Loucy (cell line): Measurements from ENCODE around the gene GGT7.
"Not testable (repeated sequence)": the region's sequence is repeated elsewhere in the genome, so short reads cannot be mapped to it uniquely, and the experiment has no call there.

Experiments used
- H2AFZ ChIP-seq: fragments of 200-600 bp; sonication (generic); 2 replicates; pipeline ENCODE4 v1.6.0; 2016; ENCODE audit warnings: antibody characterized with exemption, mild to moderate bottlenecking, low read length, moderate library complexity
- H3F3A ChIP-seq: fragments of 200-600 bp; 2 replicates; pipeline ENCODE4 v1.6.0; 2016; ENCODE audit warnings: antibody characterized with exemption, low read depth, mild to moderate bottlenecking
- H3K27me3 ChIP-seq: fragments of 200-600 bp; sonication (generic); 2 replicates; pipeline ENCODE4 v1.6.1; 2014; ENCODE audit warnings: low read length, mild to moderate bottlenecking; ENCODE audit not compliant: insufficient read depth, poor library complexity, severe bottlenecking
- H3K36me3 ChIP-seq: fragments of 200-600 bp; sonication (generic); 2 replicates; pipeline ENCODE4 v1.6.1; 2016; ENCODE audit warnings: low read length; ENCODE audit not compliant: insufficient read depth
- H3K4me1 ChIP-seq: fragments of 200-600 bp; sonication (generic); 2 replicates; pipeline ENCODE4 v1.5.1; 2014; ENCODE audit warnings: low read length, mild to moderate bottlenecking; ENCODE audit not compliant: insufficient read depth, poor library complexity, severe bottlenecking
- H3K4me2 ChIP-seq: fragments of 200-600 bp; sonication (generic); 2 replicates; pipeline ENCODE4 v1.6.0; 2014; ENCODE audit warnings: antibody characterized with exemption, low read length, low read depth, mild to moderate bottlenecking; ENCODE audit not compliant: poor library complexity, severe bottlenecking
- H3K4me3 ChIP-seq: fragments of 200-600 bp; sonication (generic); 2 replicates; pipeline ENCODE4 v1.5.1; 2014; ENCODE audit warnings: low read length, mild to moderate bottlenecking, mixed read lengths; ENCODE audit not compliant: poor library complexity, severe bottlenecking
- H3K79me2 ChIP-seq: fragments of 200-600 bp; sonication (generic); 2 replicates; pipeline ENCODE4 v1.6.1; 2014; ENCODE audit warnings: low read length; ENCODE audit not compliant: insufficient read depth
- H3K9ac ChIP-seq: fragments of 200-600 bp; sonication (generic); 2 replicates; pipeline ENCODE4 v1.6.0; 2014; ENCODE audit warnings: mild to moderate bottlenecking, low read depth, low read length, moderate library complexity; ENCODE audit not compliant: poor library complexity, severe bottlenecking
- H3K9me2 ChIP-seq: fragments of 200-600 bp; sonication (generic); replicated peaks from 2 replicates; pipeline ENCODE4 v1.6.1; 2016; ENCODE audit warnings: low read depth, low read length, mixed read lengths
- H3K9me3 ChIP-seq: fragments of 200-600 bp; sonication (generic); 2 replicates; pipeline ENCODE4 v1.6.1; 2014; ENCODE audit warnings: mild to moderate bottlenecking, antibody characterized with exemption, low read length, low read depth; ENCODE audit not compliant: insufficient read depth
- H4K20me1 ChIP-seq: fragments of 200-600 bp; sonication (generic); 2 replicates; pipeline ENCODE4 v1.6.0; 2014; ENCODE audit warnings: antibody characterized with exemption, low read length, mild to moderate bottlenecking; ENCODE audit not compliant: insufficient read depth, poor library complexity, severe bottlenecking
- CTCF ChIP-seq: fragments of 200-600 bp; sonication (generic); conservative IDR thresholded peaks from 2 replicates; pipeline ENCODE4 v1.5.1; 2014; ENCODE audit warnings: mild to moderate bottlenecking, antibody characterized with exemption, low read length
- EZH2phosphoT487 ChIP-seq: fragments of 200-600 bp; IDR thresholded peaks from 2 replicates; pipeline ENCODE4 v1.6.1; 2018; ENCODE audit warnings: antibody characterized with exemption, mild to moderate bottlenecking, moderate library complexity, borderline replicate concordance

GGT7 gene

GRCh38 chr20:34817072-34817471, 55.6 kb downstream of the GGT7 start:
- peaks cover 37% of the 10 kb centered on the region for H4K20me1 ChIP-seq

DNA sequence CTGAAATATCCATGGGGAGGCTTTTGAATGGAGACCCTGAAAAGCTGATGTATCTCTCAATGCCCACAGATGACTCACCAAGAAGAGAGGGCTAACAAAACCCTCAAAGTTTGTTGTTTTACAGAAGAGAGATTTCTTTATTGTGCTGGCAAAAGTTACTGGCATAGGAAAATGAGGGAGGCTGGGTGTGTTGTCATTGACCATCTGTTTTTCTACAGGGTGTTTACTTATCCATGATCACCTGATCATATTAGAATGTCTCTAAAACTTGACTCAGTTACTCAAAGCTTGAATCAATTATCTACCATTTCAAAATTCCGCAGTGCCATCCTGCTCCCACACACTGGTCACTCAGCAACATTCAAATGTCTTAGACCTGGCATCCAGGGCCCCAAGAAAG, 57.0 kb downstream of the GGT7 start:
- Histone ChIP-seq H3K27me3 (no peaks in the 10 kb centered on the region), H3K9ac (no peak overlapping the region), H3K4me3 (no peak overlapping the region), H3K36me3 (no peaks in the 10 kb centered on the region), H3K79me2 (peaks cover 74% of the 10 kb centered on the region; the same call in 1 of the 2 replicates), H2AFZ (no peak overlapping the region), H3K4me2 (no peak overlapping the region), H4K20me1 (peaks cover 41% of the 10 kb centered on the region), H3K9me3 (no peaks in the 10 kb centered on the region), H3K9me2 (no peaks in the 10 kb centered on the region), H3K4me1 (peaks cover 5% of the 10 kb centered on the region), H3F3A (no peaks in the 10 kb centered on the region)
- TF ChIP-seq CTCF (no peak), EZH2phosphoT487 (no peak)

More at GRCh38 chr20:34817072-34817471, 55.6 kb downstream of the GGT7 start:
- Histone ChIP-seq H3K79me2 (peaks cover 74% of the 10 kb centered on the region), H3K27me3 (no peaks in the 10 kb centered on the region), H3K9me3 (no peaks in the 10 kb centered on the region), H3K4me1 (peaks cover 14% of the 10 kb centered on the region), H3K9me2 (no peaks in the 10 kb centered on the region), H3K4me2 (no peak overlapping the region), H3K4me3 (no peak overlapping the region), H3K36me3 (no peaks in the 10 kb centered on the region), H3F3A (no peaks in the 10 kb centered on the region), H3K9ac (no peak overlapping the region), H2AFZ (no peak overlapping the region)
- TF ChIP-seq CTCF: no peak
- TF ChIP-seq EZH2phosphoT487: no peak

DNA sequence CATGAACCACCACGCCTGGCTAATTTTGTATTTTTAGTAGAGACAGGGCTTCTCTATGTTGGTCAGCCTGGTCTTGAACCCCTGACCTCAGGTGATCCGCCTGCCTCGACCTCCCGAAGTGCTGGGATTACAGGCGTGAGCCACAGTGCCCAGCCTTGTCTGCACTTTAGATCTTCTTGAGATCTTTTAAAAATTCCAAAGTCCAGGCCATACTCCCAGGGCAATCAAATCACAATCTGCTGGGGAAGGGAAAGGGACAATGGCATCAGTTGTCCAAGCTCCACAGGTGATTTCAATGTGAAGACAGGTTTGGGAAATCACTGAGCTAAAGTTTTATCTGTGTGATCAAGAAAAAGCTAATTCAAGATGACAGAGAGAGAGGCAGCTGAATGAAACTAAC, 64.1 kb downstream of the GGT7 start:
- H3K27me3 ChIP-seq: no peaks in the 10 kb centered on the region
- no peaks in the 10 kb centered on the region for H3F3A ChIP-seq
- H3K4me3 ChIP-seq: no peak overlapping the region
- no peaks in the 10 kb centered on the region for H3K36me3 ChIP-seq
- no peaks in the 10 kb centered on the region for H3K9me3 ChIP-seq
- H4K20me1 ChIP-seq: peaks cover 13% of the 10 kb centered on the region
- TF ChIP-seq EZH2phosphoT487: no peak
- TF ChIP-seq CTCF: no peak
- H2AFZ ChIP-seq: no peak overlapping the region
- no peak overlapping the region for H3K9ac ChIP-seq
- H3K9me2 ChIP-seq: no peaks in the 10 kb centered on the region
- H3K79me2 ChIP-seq: peaks cover 50% of the 10 kb centered on the region
- peaks cover 8% of the 10 kb centered on the region for H3K4me1 ChIP-seq
- H3K4me2 ChIP-seq: no peak overlapping the region

DNA sequence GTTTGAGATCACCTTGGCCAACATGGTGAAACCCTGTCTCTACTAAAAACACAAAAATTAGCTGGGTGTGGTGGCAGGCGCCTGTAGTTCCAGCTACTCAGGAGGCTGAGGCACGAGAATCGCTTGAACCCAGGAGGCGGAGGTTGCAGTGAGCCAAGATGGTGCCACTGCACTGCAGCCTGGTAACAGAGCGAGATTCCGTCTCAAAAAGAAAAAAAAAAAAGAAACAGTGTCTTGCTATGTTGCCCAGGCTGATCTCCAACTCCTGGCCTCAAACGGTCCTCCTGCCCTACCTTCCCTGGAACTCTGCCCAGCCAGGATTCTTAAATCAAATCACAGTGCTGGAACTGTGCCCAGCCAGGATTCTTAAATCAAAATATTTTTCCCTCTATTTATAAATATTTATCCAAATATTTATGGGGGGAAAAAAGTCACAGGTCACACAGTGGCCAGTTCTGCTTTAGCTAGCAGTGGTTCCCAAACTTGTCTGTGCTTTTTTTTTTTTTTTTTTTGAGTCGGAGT, 64.7 kb downstream of the GGT7 start:
- H3K4me3 ChIP-seq: not testable (repeated sequence)
- H3K79me2 ChIP-seq: peaks cover 45% of the 10 kb centered on the region

More for the DNA sequence above, 64.7 kb downstream of the GGT7 start:
- H3K4me1 ChIP-seq, H3K9me2 ChIP-seq, H3K4me2 ChIP-seq, H3F3A ChIP-seq, H3K27me3 ChIP-seq, H2AFZ ChIP-seq, H3K9me3 ChIP-seq, H3K9ac ChIP-seq, H3K36me3 ChIP-seq: not testable (repeated sequence)
- peaks cover 11% of the 10 kb centered on the region for H4K20me1 ChIP-seq
